IPS-15b (cell line): ENCODE results near the gene MOB1B.
"Not testable (repeated sequence)": the region's sequence is repeated elsewhere in the genome, so short reads cannot be mapped to it uniquely, and the experiment has no call there.

ENCODE experiments used
- H3K27me3 ChIP-seq: one replicate; pipeline ENCODE4 v1.6.1; 2013; ENCODE audit warnings: low read length; ENCODE audit not compliant: control insufficient read depth, insufficient read depth
- H3K36me3 ChIP-seq: one replicate; pipeline ENCODE4 v1.6.1; 2013; ENCODE audit warnings: low read length; ENCODE audit not compliant: control insufficient read depth, insufficient read depth
- H3K4me1 ChIP-seq: one replicate; pipeline ENCODE4 v1.6.1; 2013; ENCODE audit warnings: mild to moderate bottlenecking, low read length; ENCODE audit not compliant: control insufficient read depth, insufficient read depth
- H3K4me3 ChIP-seq: one replicate; pipeline ENCODE4 v1.5.1; 2013; ENCODE audit warnings: low read depth, low read length
- H3K9ac ChIP-seq: one replicate; pipeline ENCODE4 v1.6.1; 2013; ENCODE audit warnings: low read depth, mild to moderate bottlenecking, low read length
- H3K9me3 ChIP-seq: one replicate; pipeline ENCODE4 v1.6.1; 2013; ENCODE audit warnings: mild to moderate bottlenecking, low read length; ENCODE audit not compliant: control insufficient read depth, insufficient read depth

Gene MOB1B

GRCh38 chr4:71020611-71021010, 118.4 kb downstream of the MOB1B start:
- Histone ChIP-seq H3K4me3 (no peak overlapping the region), H3K9me3 (no peaks in the 10 kb centered on the region), H3K36me3 (no peaks in the 10 kb centered on the region), H3K27me3 (no peaks in the 10 kb centered on the region), H3K4me1 (no peaks in the 10 kb centered on the region), H3K9ac (no peak overlapping the region)

- no peaks in the 10 kb centered on the region for H3K9me3 ChIP-seq
- H3K4me1 ChIP-seq = peaks cover 6% of the 10 kb centered on the region
- H3K4me3 ChIP-seq = no peak overlapping the region
- no peaks in the 10 kb centered on the region for H3K36me3 ChIP-seq
- H3K27me3 ChIP-seq = no peaks in the 10 kb centered on the region
- no peak overlapping the region for H3K9ac ChIP-seq
Measured at GRCh38 chr4:71025654-71026053, 123.5 kb downstream of the MOB1B start.

GRCh38 chr4:71026086-71026485, 123.9 kb downstream of the MOB1B start:
- Histone ChIP-seq H3K4me3 (no peak overlapping the region), H3K4me1 (peaks cover 6% of the 10 kb centered on the region), H3K9ac (no peak overlapping the region), H3K36me3 (no peaks in the 10 kb centered on the region), H3K9me3 (no peaks in the 10 kb centered on the region), H3K27me3 (no peaks in the 10 kb centered on the region)

DNA sequence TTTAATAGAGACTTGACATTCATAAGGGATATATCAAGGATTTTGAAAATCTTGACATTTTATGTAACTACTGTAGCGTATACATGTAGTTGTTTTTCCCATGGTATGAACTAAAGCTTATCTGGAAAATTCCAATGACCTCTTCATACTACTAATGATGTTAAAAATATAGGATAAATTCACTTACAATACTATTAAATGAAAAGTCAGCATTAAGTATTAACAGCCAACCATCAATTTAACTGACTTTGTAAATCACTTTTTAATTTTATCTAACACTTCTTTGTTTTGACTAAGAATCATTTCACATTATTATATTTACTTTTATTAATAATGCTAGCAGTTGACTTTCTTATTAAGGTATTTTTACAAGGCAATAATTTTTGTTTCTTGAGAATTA, 125.4 kb downstream of the MOB1B start:
- Histone ChIP-seq H3K36me3 (no peaks in the 10 kb centered on the region), H3K27me3 (no peaks in the 10 kb centered on the region), H3K4me1 (peaks cover 6% of the 10 kb centered on the region), H3K4me3 (no peak overlapping the region), H3K9me3 (no peaks in the 10 kb centered on the region), H3K9ac (no peak overlapping the region)

- Histone ChIP-seq H3K9me3 (no peaks in the 10 kb centered on the region), H3K9ac (no peak overlapping the region), H3K4me3 (no peak overlapping the region), H3K27me3 (no peaks in the 10 kb centered on the region), H3K36me3 (no peaks in the 10 kb centered on the region), H3K4me1 (peaks cover 6% of the 10 kb centered on the region)
Measured at GRCh38 chr4:71029504-71029903, 127.3 kb downstream of the MOB1B start.

- H3K27me3 ChIP-seq, H3K4me3 ChIP-seq, H3K36me3 ChIP-seq, H3K9me3 ChIP-seq, H3K4me1 ChIP-seq, H3K9ac ChIP-seq: not testable (repeated sequence)
Measured at GRCh38 chr4:71032106-71032505, 129.9 kb downstream of the MOB1B start.
